GM18511 (cell line): ENCODE data around the gene FBXL3.
"Not testable (repeated sequence)": the region's sequence is repeated elsewhere in the genome, so short reads cannot be mapped to it uniquely, and the experiment has no call there.

Experiments
- ATAC-seq: cut with Tn5 transposase; IDR thresholded peaks from one replicate; pipeline ENCODE4 v1.9.1; 2021; ENCODE audit warnings: mild to moderate bottlenecking, moderate library complexity; ENCODE audit not compliant: unreplicated experiment

Gene FBXL3

DNA sequence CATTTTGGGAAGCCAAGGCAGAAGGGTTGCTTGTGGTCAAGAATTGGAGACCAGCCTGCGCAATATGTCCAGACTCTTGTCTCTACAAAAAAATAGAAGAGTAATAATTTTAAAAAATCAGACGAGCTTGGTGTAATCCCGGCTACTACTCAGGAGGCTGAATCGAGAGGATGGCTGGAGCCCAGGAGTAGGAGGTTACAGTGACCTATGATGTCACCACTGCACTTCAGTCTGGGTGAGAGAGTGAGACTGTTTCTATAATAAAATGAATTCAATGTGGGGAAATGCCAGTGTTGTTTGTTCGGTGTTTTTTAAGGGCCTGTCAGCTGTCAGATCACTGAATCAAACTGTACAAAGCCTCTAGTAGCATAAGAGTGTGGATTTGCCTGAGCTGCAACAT lies 1.2 kb upstream of the FBXL3 start:
- ATAC-seq, result no peak

- peak; percentile 55 for ATAC-seq
Observed at GRCh38 chr13:77026255-77026860, 601 bp downstream of the FBXL3 start.

GRCh38 chr13:77022341-77022740 lies 4.6 kb downstream of the FBXL3 start:
- ATAC-seq, result no peak

GRCh38 chr13:77019756-77020155 lies 7.2 kb downstream of the FBXL3 start:
- ATAC-seq, result no peak

DNA sequence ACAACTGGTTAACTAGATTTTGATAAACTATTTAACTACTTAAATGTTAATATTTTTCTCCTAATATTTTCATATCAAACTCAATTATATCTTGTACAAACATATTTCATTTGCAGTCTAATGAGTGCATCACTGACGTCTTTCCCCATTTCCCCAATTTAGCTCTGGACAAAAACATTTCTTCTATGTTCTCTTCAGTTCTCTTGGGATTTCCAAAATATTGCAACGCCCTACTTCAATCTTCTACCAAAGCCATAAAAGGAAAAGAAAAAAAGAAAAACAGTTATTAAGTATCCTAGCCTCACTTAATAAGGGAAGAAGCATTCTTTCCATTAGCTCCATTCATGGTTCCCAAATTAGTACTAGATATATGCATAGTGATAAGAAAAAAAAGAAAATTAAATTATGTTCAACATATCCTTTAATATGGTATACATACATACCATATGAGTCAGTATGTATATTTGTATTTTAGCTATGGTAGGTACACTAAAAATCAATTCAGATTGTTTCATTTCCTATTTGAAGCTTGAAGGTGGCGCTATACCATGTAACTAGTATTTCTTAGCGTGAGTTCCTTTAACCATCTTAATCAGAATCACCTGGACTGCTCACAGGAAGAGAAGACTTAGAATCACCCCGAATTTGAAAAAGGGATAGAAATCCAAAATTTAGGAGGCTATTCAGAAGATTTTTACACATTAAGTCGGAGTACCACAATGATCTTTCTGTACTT lies 9.9 kb downstream of the FBXL3 start:
- no peak for ATAC-seq

- ATAC-seq, result no peak
Observed at GRCh38 chr13:77016251-77016812, 10.6 kb downstream of the FBXL3 start.

GRCh38 chr13:77014906-77015685 lies 11.9 kb downstream of the FBXL3 start:
- no peak for ATAC-seq

DNA sequence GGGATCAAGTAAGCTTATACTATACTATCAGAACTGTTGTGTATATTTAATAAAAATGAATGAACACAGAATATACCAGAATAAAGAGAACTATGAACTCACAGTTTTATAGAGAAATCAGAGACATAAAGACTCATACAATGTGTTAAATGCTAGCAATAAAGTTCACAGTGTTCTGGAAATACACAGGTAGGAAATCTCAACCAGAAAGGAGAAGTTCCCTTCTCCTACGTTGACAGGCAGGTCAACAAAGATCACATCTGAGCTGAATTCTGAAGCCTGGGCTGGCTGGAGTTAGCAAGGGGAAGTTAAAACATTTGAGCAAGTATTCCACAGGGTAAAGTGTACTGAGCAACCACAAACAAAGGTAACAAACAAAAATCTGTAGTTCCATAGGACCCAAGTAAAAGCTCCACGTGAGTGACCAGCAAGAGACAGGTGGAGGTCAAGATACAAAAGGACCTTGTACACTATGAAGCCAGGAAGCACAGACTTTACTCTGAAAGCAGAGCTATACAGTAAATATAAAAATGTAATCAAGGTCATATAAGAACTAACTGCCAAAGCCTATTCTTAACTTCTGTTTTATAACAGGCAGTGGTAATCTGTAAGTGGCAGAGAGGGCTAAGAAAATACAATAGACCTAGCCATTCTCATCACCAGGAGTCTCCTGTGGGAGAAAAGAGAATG lies 13.0 kb downstream of the FBXL3 start:
- ATAC-seq, result no peak

GRCh38 chr13:77009719-77010118 lies 17.2 kb downstream of the FBXL3 start:
- ATAC-seq, result not testable (repeated sequence)

GRCh38 chr13:77009011-77009410 lies 17.9 kb downstream of the FBXL3 start:
- peak; percentile 77 for ATAC-seq

DNA sequence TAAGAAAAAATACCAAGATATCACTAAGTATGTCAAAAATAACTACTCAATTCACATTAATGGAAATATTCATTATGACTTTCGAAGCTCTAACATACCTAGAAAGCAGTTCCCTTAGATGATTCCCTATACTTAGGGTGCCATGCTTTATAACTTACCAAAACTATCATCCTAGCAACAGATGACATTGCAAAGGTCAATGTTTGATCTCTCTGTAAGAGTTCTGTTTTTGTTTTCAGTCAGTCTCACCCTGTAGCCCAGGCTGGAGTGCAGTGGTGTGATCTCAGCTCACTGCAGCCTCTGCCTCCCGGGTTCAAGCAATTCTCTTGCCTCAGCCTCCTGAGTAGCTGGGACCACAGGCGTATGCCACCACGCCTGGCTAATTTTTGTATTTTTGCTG lies 18.6 kb downstream of the FBXL3 start:
- ATAC-seq, result peak; percentile 55

- ATAC-seq, result no peak
Observed at GRCh38 chr13:77002590-77003190, 24.3 kb downstream of the FBXL3 start.

- no peak for ATAC-seq
Observed at GRCh38 chr13:77001963-77002587, 24.9 kb downstream of the FBXL3 start.

DNA sequence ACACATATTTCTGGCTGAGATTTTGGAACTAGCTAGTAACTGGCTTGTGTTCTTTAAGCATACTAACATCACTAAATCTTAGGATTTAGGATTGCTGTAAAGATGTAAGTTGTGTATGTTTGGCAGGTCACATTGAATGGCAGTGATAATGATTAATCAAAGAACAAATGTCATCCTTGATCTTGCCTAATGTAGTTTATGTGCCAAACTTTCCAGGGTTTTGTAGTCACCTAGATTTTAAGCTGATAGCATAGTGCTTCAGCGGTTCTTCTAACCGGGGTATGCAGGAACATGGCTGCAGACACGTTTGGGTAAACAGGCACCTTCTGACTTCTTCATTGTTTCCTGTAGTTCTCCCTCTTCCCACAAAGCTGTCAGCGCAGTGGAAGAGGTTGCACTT lies 25.4 kb downstream of the FBXL3 start:
- no peak for ATAC-seq

- ATAC-seq, result no peak
Observed at GRCh38 chr13:77000475-77000874, 26.5 kb downstream of the FBXL3 start.

- no peak for ATAC-seq
Observed at GRCh38 chr13:76994281-76994680, 32.7 kb downstream of the FBXL3 start.

DNA sequence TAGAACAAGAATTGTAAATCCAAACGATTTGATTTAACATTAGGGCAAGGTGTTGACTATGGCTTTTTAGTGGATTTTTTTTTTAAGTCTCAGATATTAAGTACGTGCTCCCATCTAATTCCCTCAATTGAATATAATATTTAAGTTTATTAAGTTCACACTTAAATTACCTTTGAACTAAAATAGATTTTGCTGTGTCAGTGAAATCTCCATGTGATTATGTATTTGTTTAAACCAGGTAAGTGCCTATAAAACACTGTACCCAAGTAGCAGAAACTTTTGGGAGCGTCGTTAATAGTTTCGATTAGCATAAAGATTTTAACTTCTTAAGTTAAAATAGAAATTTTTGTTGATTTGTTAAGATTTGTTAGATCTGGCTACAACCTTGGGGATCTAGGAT lies 33.5 kb downstream of the FBXL3 start:
- ATAC-seq, result no peak

DNA sequence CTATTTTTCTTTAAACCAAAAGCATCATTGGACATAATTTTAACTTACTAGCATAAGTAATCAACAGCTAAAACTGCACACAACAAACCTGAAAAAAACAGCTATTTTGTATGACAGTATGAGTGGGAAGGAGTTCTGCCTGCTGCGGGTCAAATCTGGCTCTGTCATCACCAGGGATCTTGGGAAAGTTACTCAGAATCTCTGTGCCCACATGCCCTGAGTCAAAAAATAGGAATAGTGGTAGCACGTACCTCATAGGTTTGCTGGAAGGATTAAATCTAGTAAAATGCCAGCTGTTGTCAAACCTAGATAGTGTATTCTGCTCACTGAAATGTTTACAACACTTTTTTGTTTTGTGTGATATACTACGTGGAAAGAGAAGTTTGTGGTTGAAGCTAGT lies 33.9 kb downstream of the FBXL3 start:
- ATAC-seq, result no peak

GRCh38 chr13:76992548-76993001 lies 34.4 kb downstream of the FBXL3 start:
- peak; percentile 15 for ATAC-seq
